ENCODE results near the gene KSR1. TPM values are rescaled to one million over a fixed set of nuclear protein-coding genes. Genes with fewer than 3 reads are reported as not detected.
"Not testable (repeated sequence)": the region's sequence is repeated elsewhere in the genome, so short reads cannot be mapped to it uniquely, and the experiment has no call there.

KSR1 gene
- 10 to 100 TPM; 53.9 to 58.2 TPM for total RNA-seq

DNA sequence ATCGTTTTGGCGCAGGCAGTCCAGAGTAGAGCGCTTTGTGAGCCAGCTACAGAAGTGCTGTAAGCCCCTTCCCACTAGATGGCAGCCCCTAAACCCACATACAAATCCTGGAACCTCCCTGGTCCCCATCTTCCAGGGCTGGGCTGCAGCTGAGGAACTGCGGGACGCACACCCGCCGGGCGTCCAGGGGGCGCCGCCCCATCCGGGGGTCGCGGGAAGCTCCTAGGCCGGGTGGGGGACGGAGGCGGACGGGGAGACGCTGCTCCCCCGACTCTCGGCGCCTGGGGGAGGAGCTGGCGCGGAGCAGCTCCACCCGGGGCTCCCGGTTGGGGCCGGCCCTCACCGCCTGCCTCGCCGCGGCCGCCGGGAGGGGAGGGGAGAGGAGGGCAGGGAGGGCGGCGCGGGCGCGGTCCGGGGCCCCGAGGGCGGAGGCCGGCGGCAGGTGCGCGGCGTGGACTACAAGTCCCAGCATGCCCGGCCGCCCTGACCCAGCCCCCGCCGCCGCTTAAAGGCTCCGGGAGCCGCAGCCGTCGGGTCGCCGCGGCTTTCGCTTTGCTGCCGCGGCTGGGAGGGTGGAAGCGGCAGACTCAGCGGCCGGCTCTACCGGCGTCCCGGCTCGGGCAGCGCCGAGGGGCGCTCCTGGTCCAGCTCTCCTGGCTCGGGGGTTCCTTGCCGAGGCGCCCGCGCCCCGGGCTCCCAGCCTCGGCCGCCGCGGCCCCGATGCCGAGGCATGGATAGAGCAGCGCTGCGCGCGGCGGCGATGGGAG lies at the start of gene KSR1:
KSR1 (plus strand) TSS at position 535 of the 767 bp plus-strand sequence; CDS start at position 731, 196 bp downstream.
- ATAC-seq (peak; percentile 93), DNase-seq (peak; percentile 88)
- Mint-ChIP-seq H3K4me3 (peak within 1 kb of the TSS; percentile 94), H3K36me3 (ENCODE audit: low read depth) (peaks cover 6% of the 10 kb centered on the region), H3K27me3 (peaks cover 3% of the 10 kb centered on the region), H3K9me3 (no peaks in the 10 kb centered on the region), H3K4me1 (ENCODE audit: low read depth) (peaks cover 38% of the 10 kb centered on the region), H3K27ac (peak within 1 kb of the TSS; percentile 85)
- TF ChIP-seq, protein P1, sequence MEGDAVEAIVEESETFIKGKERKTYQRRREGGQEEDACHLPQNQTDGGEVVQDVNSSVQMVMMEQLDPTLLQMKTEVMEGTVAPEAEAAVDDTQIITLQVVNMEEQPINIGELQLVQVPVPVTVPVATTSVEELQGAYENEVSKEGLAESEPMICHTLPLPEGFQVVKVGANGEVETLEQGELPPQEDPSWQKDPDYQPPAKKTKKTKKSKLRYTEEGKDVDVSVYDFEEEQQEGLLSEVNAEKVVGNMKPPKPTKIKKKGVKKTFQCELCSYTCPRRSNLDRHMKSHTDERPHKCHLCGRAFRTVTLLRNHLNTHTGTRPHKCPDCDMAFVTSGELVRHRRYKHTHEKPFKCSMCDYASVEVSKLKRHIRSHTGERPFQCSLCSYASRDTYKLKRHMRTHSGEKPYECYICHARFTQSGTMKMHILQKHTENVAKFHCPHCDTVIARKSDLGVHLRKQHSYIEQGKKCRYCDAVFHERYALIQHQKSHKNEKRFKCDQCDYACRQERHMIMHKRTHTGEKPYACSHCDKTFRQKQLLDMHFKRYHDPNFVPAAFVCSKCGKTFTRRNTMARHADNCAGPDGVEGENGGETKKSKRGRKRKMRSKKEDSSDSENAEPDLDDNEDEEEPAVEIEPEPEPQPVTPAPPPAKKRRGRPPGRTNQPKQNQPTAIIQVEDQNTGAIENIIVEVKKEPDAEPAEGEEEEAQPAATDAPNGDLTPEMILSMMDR (IDR thresholded peaks at IDR 0.05) = peak; percentile 24
- POLR2A ChIA-PET = interaction anchor here (0.7 to 7.8 kb wide), 12 partner anchors 9 to 124 kb away, joined by 3 to 83 read pairs (median 4); no protein-coding TSS in a partner anchor
- CTCF ChIA-PET = interaction anchor here (0.8 to 5.6 kb wide), 14 partner anchors 10 to 195 kb away, joined by 3 to 40 read pairs (median 4); no protein-coding TSS in a partner anchor
- intact Hi-C loops (cut with micrococcal nuclease) = loop anchor here (5.0 to 10.0 kb wide), 2 partner anchors 101 to 141 kb away; no protein-coding TSS in a partner anchor

DNA sequence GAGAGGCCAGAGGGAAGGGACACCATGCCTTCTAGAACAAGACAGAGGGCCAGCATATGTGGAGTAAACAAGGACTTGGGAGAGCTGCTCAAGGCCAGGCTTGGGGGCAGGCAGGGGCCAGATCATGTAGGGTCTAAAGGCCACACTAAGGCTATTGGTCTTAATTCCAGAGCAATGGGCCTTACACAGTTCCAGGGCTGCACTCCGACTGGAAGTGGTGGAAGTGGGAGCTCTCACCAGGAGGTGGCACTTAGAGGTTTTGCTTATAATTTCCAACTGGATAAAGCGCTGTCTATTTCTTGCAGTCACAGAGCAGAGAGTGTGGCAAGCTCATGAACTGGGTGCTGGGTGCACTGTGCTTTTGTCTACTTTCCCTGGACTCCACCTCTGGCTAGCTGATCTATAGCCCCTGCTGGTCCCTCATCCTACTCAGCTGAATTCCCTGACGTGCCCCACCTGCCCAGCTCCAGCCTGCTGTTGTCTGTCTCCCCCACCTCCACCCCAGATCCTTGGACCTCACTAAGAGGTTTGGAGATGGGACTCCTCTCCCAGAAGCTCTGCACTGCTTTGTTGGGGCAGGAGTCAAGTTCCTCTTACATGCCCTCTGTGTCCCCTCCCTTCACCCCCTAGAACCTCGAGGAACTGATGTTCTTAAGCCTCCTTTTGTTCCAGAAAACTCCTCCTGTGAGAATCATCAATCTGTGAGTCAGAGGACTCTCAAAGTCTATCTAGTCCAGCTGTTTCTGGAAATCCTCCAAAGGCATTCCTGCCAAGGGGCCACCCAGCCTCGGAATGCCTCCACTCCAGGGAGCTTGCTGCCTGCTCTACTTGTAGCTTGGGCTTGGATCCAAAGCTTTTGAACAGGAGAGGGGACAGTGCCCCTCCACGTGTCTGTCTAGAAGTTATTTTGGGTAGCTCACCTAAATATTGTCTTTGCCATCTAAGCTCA lies 48.1 kb upstream of the KSR1 start:
- DNase-seq = no peak
- TF ChIP-seq, protein P1 (IDR thresholded peaks at IDR 0.05) = no peak
- Mint-ChIP-seq H3K4me3 (no peak overlapping the region), H3K27me3 (peaks cover 10% of the 10 kb centered on the region), H3K36me3 (ENCODE audit: low read depth) (no peaks in the 10 kb centered on the region), H3K4me1 (ENCODE audit: low read depth) (no peaks in the 10 kb centered on the region), H3K9me3 (no peaks in the 10 kb centered on the region), H3K27ac (no peak overlapping the region)
- ChIA-PET CTCF (interaction anchor here (0.8 to 3.7 kb wide), 7 partner anchors 8 to 194 kb away, joined by 3 to 19 read pairs (median 4); no protein-coding TSS in a partner anchor), POLR2A (interaction anchor here (0.6 kb wide), 1 partner anchor 99 kb away, joined by 3 read pairs; no protein-coding TSS in a partner anchor)
- no peak for ATAC-seq
- intact Hi-C loops (cut with micrococcal nuclease) = no loop called here

GRCh38 chr17:27408891-27409290 lies 47.4 kb upstream of the KSR1 start:
- H3K9me3 Mint-ChIP-seq = no peaks in the 10 kb centered on the region
- no peak overlapping the region for H3K27ac Mint-ChIP-seq
- no peak for DNase-seq
- no peaks in the 10 kb centered on the region for H3K36me3 Mint-ChIP-seq (ENCODE audit: low read depth)
- no peak for ATAC-seq
- intact Hi-C loops (cut with micrococcal nuclease) = no loop called here
- H3K4me3 Mint-ChIP-seq = no peak overlapping the region
- POLR2A ChIA-PET = interaction anchor here (0.6 kb wide), 1 partner anchor 98 kb away, joined by 3 read pairs; no protein-coding TSS in a partner anchor
- CTCF ChIA-PET = interaction anchor here (0.6 to 3.7 kb wide), 4 partner anchors 10 to 523 kb away, joined by 3 to 19 read pairs (median 3); no protein-coding TSS in a partner anchor
- H3K27me3 Mint-ChIP-seq = peaks cover 10% of the 10 kb centered on the region
- H3K4me1 Mint-ChIP-seq (ENCODE audit: low read depth) = no peaks in the 10 kb centered on the region
- TF ChIP-seq, protein P1 (IDR thresholded peaks at IDR 0.05) = no peak

GRCh38 chr17:27412158-27412557 lies 44.1 kb upstream of the KSR1 start:
- peaks cover 10% of the 10 kb centered on the region for H3K27me3 Mint-ChIP-seq
- CTCF ChIA-PET = interaction anchor here (0.7 to 3.0 kb wide), 4 partner anchors 16 to 188 kb away, joined by 3 to 17 read pairs (median 10); no protein-coding TSS in a partner anchor
- ATAC-seq; H3K4me3 Mint-ChIP-seq; DNase-seq; H3K36me3 Mint-ChIP-seq (ENCODE audit: low read depth); intact Hi-C loops (cut with micrococcal nuclease); H3K9me3 Mint-ChIP-seq; H3K27ac Mint-ChIP-seq; POLR2A ChIA-PET; H3K4me1 Mint-ChIP-seq (ENCODE audit: low read depth): not testable (repeated sequence)

GRCh38 chr17:27413315-27413714 lies 42.9 kb upstream of the KSR1 start:
- TF ChIP-seq, protein P1 (IDR thresholded peaks at IDR 0.05) = no peak
- POLR2A ChIA-PET = interaction anchor here (0.6 kb wide), 1 partner anchor 123 kb away, joined by 4 read pairs; no protein-coding TSS in a partner anchor
- ATAC-seq (no peak), DNase-seq (no peak)
- Mint-ChIP-seq H3K4me3 (no peak overlapping the region), H3K27me3 (peaks cover 7% of the 10 kb centered on the region), H3K9me3 (no peaks in the 10 kb centered on the region), H3K27ac (no peak overlapping the region), H3K4me1 (ENCODE audit: low read depth) (no peaks in the 10 kb centered on the region), H3K36me3 (ENCODE audit: low read depth) (no peaks in the 10 kb centered on the region)
- CTCF ChIA-PET = interaction anchor here (1.9 to 3.0 kb wide), 2 partner anchors 32 to 187 kb away, joined by 16 to 17 read pairs; no protein-coding TSS in a partner anchor
- intact Hi-C loops (cut with micrococcal nuclease) = no loop called here
